HepG2 (cell line): ENCODE results near the gene TRMU. TPM values are rescaled to one million over a fixed set of nuclear protein-coding genes. Genes with fewer than 3 reads are reported as not detected.

Experiments used
- CHD2 ChIP-seq: IDR thresholded peaks from 2 replicates; pipeline ENCODE4 v1.6.1; 2011; ENCODE audit warnings: low read depth, low read length, improper control_type of control experiment
- KDM6A ChIP-seq: IDR thresholded peaks from 2 replicates; pipeline ENCODE4 v1.6.1; 2016; ENCODE audit warnings: low read depth
- MXD4 ChIP-seq: IDR thresholded peaks from 2 replicates; pipeline ENCODE4 v1.6.1; 2016; ENCODE audit warnings: mild to moderate bottlenecking, missing biosample characterization, missing genetic modification reagents
- MZF1 ChIP-seq: sonication (generic); formaldehyde crosslinking; IDR thresholded peaks from 2 replicates; pipeline ENCODE4 v1.8.1; 2023; ENCODE audit warnings: mild to moderate bottlenecking, missing genetic modification reagents, borderline replicate concordance
- POGZ ChIP-seq: sonication (generic); formaldehyde crosslinking; IDR thresholded peaks from 2 replicates; pipeline ENCODE4 v1.4.0; 2020; ENCODE audit warnings: mild to moderate bottlenecking, missing genetic modification reagents
- POLR2AphosphoS2 ChIP-seq: IDR thresholded peaks from 2 replicates; pipeline ENCODE4 v1.6.1; 2011; ENCODE audit warnings: low read depth, low read length, improper control_type of control experiment
- RFX1 ChIP-seq: fragments of 450-650 bp; IDR thresholded peaks from 2 replicates; pipeline ENCODE4 v1.6.1; 2017
- THAP9 ChIP-seq: sonication (generic); formaldehyde crosslinking; IDR thresholded peaks from 2 replicates; pipeline ENCODE4; 2020; ENCODE audit warnings: missing genetic modification reagents, mild to moderate bottlenecking, borderline replicate concordance
- ZBTB40 ChIP-seq, 2 experiments: fragments of 450-650 bp in 1 of 2; sonication (generic) in 1 of 2; formaldehyde crosslinking in 1 of 2; IDR thresholded peaks; 2 replicates each; pipeline versions ENCODE4 v1.6.1 to v1.8.0; 2016 to 2022; ENCODE audit warnings: antibody characterized with exemption in 1 of 2, mild to moderate bottlenecking in 1 of 2, missing genetic modification reagents in 1 of 2
- ZNF337 ChIP-seq: sonication (generic); formaldehyde crosslinking; IDR thresholded peaks from 2 replicates; pipeline ENCODE4 v1.5.1; 2020; ENCODE audit warnings: missing genetic modification reagents, low read depth, mild to moderate bottlenecking, borderline replicate concordance
- ZNF570 ChIP-seq: sonication (generic); formaldehyde crosslinking; IDR thresholded peaks from 2 replicates; pipeline ENCODE4 v1.4.0; 2020; ENCODE audit warnings: mild to moderate bottlenecking, missing genetic modification reagents, borderline replicate concordance
- ZNF580 ChIP-seq: IDR thresholded peaks from 2 replicates; pipeline ENCODE4 v1.6.1; 2016; ENCODE audit warnings: low read depth, borderline replicate concordance
- ZNF720 ChIP-seq: sonication (generic); formaldehyde crosslinking; IDR thresholded peaks from 2 replicates; pipeline ENCODE4 v1.4.0; 2020; ENCODE audit warnings: missing genetic modification reagents
- ZNF83 ChIP-seq: sonication (generic); formaldehyde crosslinking; IDR thresholded peaks from 2 replicates; pipeline ENCODE4 v1.4.0; 2020; ENCODE audit warnings: missing genetic modification reagents, mild to moderate bottlenecking, borderline replicate concordance
- polyA plus RNA-seq, 8 experiments: library from polyadenylated mRNA; depleted of rRNA in 3 of 8; stranded (reverse) in 7 of 8; unstranded in 1 of 8; fragments of >200 nt; fragmentation: Illumina TruSeq in 4 of 8; extraction: Trizol in 4 of 8; gene quantifications; 2 replicates each; pipeline versions ENCODE4 v1.2.1 to v1.2.3, GENCODE V29; 2011 to 2016; ENCODE audit warnings: low read depth in 4 of 8, missing spikeins in 1 of 8, mixed read lengths in 1 of 8; ENCODE audit not compliant: insufficient read depth in 1 of 8
- total RNA-seq, 5 experiments: library from RNA; depleted of rRNA; stranded (reverse); fragments of >200 nt; fragmentation: Illumina TruSeq; extraction: Trizol; gene quantifications; 2 replicates each; pipeline ENCODE4 v1.2.3, GENCODE V29; 2016; ENCODE audit warnings: low read depth in 1 of 5

TRMU gene
- total and polyA plus RNA-seq, 2 of the 13 experiments (the other 11 are each of a cell fraction or from before 2014, with no cell fraction given): 31.0 to 50.2 TPM

GRCh38 chr22:46377525-46378425, 42.3 kb downstream of the TRMU start (continued):
- TF ChIP-seq ZBTB40 (IDR thresholded peaks at IDR 0.05) (no peak), ZBTB40 (CRISPR knock-in tag; IDR thresholded peaks at IDR 0.05) (no peak; the same call in 1 of the 2 replicates), CHD2 (no peak), MXD4 (CRISPR knock-in tag) (peak; percentile 83), POGZ (CRISPR knock-in tag) (peak; percentile 55; the same call in 1 of the 2 replicates), RFX1 (no peak), ZNF83 (no peak), ZNF337 (peak; percentile 35; the same call in 1 of the 2 replicates), KDM6A (CRISPR knock-in tag) (peak; percentile 49; the same call in 1 of the 2 replicates), ZNF720 (CRISPR knock-in tag) (no peak), ZNF570 (CRISPR knock-in tag) (no peak), MZF1 (CRISPR knock-in tag) (no peak), THAP9 (CRISPR knock-in tag) (peak; percentile 66; the same call in 1 of the 2 replicates), ZNF580 (CRISPR knock-in tag) (0 out of 2 replicates have a peak, but pooled peaks have one; percentile 56), POLR2AphosphoS2 (no peak)
